CD4-positive, alpha-beta T cell treated with Interleukin-1 beta for 1 hour (primary cell): ENCODE data around the gene IYD.
"Not testable (repeated sequence)": the region's sequence is repeated elsewhere in the genome, so short reads cannot be mapped to it uniquely, and the experiment has no call there.

Experiments used
- DNase-seq, 2 donors: peaks; one replicate each; pipeline ENCODE4 v3.0.0-alpha.2; 2020 to 2022

The IYD gene

DNA sequence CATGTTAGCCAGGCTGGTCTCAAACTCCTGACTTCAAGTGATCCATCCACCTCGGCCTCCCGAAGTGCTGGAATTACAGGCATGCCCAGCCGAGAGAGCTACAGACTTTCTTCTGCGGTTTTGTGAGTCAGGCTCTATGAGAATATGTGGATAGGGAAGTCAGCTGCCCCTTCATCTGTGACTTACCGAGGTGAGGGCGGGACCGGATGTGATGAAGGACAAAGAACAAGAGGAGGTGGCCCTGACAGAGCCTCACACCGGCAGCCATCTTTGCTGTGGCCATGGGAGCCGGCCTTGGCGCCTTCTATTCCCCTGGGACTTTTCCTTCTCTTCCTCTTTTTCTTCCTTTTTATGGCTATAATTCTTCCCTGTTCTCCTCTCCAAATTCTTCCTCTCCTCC, 67.0 kb downstream of the IYD start:
- DNase-seq: no peak

DNA sequence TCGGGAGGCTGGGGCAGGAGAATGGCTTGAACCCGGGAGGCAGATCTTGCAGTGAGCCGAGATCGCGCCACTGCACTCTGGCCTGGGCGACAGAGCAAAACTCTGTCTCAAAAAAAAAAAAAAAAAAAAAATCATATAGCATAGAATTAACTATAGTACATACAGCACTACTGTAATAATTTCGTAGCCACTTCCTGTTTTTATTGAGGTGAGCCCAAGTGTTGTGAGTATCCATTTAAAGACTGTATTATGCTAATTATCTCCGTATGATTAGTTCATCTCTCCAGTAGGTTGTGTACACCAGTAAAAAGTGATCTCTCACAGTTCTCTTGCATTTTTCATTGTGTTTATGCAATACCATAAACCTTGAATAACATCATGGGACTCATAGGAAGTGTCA, 70.6 kb downstream of the IYD start:
- no peak for DNase-seq

DNA sequence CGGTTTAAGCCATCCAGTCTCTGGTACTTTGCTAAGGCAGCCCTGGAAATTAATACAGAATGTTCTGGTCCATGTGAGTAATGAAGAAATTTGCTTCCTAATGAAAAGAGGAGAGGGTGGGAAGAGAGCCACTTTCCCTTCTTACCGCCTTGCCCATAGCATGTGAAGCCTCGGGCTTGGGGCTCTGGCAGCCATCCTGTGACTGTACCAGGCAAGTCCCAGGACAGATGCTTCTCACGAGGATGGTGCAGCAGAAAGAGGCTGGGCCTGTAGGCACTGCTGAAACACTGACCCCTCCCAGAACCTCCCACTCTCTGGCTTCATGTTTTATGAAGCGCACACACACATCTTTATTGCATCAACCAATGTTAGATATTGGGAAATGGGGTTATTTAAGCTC, 74.8 kb downstream of the IYD start:
- DNase-seq: no peak

DNA sequence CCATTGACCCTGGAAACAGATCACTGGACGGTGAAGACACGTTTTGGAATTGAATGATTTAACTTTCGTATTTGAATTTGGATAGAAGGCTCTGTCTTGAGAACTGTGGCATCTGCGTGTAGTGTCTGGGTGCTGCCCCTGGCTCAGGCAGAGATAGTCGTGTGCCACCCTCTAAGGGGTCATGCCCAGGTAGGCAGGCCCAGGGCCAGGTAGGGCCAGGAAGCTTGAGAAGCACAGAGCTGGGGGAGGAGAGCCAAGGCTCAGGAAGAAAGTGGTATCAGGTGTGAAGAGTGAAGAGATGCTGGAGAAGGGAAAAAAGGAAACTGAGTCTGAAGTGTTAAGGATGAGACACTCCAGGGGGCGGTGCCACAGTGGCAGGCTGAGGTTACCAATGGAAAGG, 75.5 kb downstream of the IYD start:
- DNase-seq: no peak

DNA sequence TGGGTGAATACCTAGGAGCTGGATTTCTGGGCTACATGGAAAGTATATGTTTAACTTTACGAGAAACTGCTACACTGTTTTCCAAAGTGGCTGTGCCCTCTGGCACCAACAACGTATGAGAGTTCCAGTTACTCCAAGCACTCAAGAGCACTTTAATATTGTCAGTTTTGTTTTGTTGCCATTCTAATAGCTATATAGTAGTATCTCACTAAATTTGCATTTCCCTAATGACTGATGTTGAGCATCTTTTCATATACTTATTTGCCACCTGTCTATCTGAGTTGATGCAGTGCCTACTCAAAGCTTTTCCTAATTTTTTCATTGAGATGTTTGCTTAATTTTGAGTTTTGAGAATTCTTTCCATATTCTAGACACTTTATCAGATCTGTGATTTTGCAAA, 76.7 kb downstream of the IYD start:
- no peak for DNase-seq

DNA sequence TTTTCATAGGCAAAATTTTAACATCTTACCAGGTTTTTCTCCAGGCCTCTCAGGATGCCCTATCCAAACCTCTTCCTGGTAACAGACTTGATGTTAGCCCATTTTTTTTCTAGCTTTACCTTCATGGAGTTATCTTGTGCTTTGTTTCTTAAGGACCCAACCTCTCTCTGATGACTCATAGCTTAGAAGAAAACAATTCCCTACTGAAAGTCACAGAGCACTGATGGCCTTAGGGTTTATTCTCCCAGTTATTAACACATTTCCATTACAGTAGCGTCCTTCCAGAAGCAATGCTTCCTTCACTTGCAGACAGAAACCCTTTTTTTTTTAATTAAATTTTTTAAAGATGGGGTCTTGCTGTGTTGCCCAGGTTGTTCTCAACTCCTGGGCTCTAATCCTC, 79.4 kb downstream of the IYD start:
- no peak for DNase-seq

DNA sequence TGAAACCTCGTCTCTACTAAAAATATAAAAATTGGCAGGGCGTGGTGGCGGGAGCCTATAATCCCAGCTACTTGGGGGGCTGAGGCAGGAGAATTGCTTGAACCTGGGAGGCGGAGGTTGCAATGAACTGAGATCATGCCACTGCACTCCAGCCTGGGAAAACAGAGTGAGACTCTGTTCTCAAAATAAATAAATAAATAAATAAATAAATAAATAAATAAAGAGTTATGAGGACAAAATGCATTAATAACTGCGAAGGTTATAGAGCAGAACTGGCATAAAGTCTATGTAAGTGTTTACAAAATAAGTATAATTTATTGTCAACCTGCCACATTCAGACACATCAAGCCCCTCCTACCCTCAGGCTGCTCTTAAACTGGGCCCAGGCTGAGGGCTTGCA, 80.2 kb downstream of the IYD start:
- DNase-seq: not testable (repeated sequence)

DNA sequence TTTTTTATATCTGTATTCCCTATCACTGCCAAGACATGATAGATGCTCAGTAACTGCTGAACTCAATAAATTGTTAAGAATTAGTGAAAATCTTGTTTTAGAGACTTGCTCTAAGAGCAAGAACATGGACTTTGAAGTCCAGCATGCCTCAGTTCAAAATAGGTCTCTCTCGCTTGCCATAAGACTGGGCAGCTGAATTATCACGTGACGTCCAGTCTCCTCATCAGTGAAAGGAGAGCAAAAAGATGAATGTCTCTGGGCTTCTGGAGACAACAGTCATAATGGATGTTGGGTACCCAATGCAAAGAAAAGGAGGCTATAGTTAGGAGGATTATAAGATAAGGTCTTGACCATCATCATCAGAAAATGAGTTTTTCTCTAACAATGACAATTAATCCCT, 82.1 kb downstream of the IYD start:
- no peak for DNase-seq

DNA sequence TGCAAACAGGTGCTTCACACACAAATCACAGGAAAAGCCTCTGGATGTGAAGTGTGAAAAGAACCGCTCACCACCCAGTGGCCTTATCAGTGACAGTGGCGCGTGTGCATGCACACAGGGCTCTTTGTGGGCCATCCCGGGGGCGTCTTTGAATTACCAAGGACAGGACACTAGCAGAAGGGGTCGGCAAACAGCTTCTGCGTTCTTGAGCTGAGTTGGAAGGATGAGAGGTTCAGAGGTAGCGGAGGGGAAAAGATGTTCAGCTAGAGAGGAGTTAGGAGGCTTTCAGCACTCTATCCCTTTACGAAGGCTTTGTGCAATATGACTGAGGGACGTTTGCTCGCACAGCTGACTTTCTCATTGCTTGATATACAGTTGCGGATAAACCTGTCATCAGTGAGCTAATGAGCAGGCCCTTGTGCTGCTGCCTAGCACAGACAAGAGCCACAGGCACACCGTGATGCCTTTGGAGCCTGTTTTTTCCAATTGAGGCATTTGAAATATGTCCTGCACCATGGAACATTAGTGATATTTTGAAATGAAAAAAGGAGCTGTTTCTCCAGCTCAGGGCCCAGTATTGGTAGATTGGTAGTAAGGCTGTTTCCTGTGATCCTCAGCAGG, 83.1 kb downstream of the IYD start:
- DNase-seq: no peak

DNA sequence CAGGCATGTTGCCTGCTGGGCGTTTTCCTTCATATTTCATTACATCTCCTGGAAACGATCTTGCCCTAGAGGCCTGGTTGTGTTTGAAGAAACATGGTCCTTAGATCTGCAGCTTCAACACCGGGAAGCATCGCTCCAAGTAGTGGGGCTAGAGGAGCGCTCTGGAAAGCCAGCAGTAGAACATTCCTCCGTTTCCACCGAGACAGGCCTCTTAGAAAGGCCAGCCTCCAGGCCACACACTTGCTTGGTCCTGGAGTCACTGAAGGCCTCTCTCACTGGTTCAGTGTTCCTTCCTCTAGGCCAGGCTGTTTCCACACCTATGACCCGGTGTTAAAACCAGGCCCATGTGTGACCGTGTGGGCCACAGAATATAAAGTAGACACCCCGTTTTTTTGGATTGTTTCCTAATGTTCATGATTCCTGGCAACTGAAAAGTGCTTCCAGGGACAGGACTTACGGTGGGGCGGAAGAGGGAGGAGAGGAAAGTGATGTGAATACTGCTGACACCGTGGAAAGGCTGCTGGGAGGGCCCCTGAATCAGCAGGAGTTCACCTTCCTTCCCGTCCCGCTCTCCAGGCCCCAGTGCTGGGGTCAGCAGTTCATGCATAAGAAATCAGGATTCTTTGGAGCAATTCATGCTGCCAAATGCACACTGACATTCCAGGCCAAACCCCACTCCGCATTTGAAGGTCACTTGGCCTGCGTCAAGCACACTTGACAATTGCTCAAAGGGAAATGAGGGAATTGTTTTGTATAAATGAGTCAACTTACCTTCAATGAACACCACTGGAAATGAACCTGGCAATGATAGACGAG, 83.8 kb downstream of the IYD start:
- DNase-seq: no peak

DNA sequence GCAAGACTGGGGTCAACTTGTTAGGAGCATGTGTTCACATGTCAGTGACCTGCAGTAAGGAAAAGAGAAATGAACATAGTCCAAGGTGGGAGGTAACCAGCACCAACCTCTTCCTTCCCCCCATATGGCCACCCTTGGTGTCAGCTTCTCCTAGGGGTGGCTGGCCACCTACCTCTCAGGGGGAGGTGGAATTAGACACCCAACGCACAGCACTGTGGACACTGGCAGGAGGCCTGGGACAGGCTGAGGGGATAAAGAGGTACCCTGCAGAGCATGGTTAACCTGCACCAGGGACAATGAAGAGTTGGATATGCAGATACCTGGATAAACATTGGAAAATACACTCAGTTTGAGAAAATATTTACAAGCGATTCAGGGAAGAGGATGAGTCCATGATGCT, 84.5 kb downstream of the IYD start:
- DNase-seq: no peak
